C4-2B (cell line): ENCODE measurements around the gene CGB1.

Experiments used
- ZFX ChIP-seq: fragments of 450-650 bp; IDR thresholded peaks from 2 replicates; pipeline ENCODE4 v1.6.1; 2017
- TF ChIP-seq, protein P1 (sequence below): fragments of 450-650 bp; conservative IDR thresholded peaks from 2 replicates; pipeline ENCODE4 v1.5.1; 2017; ENCODE audit warnings: mild to moderate bottlenecking

DNA sequence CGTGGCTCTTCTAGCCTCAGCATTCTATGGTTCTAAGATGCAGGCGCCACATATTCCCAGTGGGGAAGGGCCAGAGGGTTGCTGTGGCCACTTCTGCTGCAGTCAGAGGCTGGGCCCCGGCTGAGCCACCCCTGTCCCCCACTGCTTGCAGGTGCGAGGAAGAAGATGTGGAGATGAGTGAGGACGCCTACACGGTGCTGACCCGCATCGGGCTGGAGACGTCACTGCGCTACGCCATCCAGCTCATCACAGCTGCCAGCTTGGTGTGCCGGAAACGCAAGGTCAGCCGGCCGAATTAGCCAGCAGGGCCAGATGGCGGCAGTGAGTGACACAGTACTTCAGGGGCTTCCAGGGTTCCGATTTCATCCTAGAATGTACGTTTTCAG is 21.8 kb downstream of the CGB1 start:
- TF ChIP-seq, protein P1, sequence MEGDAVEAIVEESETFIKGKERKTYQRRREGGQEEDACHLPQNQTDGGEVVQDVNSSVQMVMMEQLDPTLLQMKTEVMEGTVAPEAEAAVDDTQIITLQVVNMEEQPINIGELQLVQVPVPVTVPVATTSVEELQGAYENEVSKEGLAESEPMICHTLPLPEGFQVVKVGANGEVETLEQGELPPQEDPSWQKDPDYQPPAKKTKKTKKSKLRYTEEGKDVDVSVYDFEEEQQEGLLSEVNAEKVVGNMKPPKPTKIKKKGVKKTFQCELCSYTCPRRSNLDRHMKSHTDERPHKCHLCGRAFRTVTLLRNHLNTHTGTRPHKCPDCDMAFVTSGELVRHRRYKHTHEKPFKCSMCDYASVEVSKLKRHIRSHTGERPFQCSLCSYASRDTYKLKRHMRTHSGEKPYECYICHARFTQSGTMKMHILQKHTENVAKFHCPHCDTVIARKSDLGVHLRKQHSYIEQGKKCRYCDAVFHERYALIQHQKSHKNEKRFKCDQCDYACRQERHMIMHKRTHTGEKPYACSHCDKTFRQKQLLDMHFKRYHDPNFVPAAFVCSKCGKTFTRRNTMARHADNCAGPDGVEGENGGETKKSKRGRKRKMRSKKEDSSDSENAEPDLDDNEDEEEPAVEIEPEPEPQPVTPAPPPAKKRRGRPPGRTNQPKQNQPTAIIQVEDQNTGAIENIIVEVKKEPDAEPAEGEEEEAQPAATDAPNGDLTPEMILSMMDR = no peak
- no peak for TF ChIP-seq ZFX
